A549 (cell line): ENCODE measurements around the gene KHDC4. TPM values are rescaled to one million over a fixed set of nuclear protein-coding genes. Genes with fewer than 3 reads are reported as not detected.
A peak's percentile ranks its signal among the peaks of the same experiment; 100 is the strongest.

Source experiments
- ATAC-seq, 2 experiments: fragments of 200-7000 bp in 1 of 2; fragments of >200 bp in 1 of 2; cut with Nextera tagmentation in 1 of 2; cut with Tn5 transposase in 1 of 2; 3 replicates each; pipeline versions ENCODE4 v1.8.0 to v1.9.1; 2018 to 2020; ENCODE audit warnings: mild to moderate bottlenecking in 1 of 2, moderate library complexity in 1 of 2
- CTCF ChIA-PET: fragments of 300-600 bp; sonication (Branson Sonifier 250); formaldehyde crosslinking; extraction: SDS; loops from one replicate; lab custom pipeline; 2021; ENCODE audit warnings: antibody characterized with exemption, inconsistent platforms; lab: Yijun Ruan, JAX
- POLR2A ChIA-PET: fragments of 350-600 bp; formaldehyde crosslinking; extraction: SDS; loops from one replicate; lab custom pipeline; 2021; ENCODE audit warnings: antibody characterized with exemption, inconsistent platforms; lab: Yijun Ruan, JAX
- DNase-seq, 2 experiments: peaks; one replicate each; pipeline versions ENCODE4 v3.0.0 to v3.0.0-alpha.2; 2011 to 2016; ENCODE audit warnings: low read depth in 1 of 2, low spot score in 1 of 2
- FAIRE-seq: peaks from 2 replicates; lab custom pipeline; 2011; peaks lifted over from hg19 to GRCh38; lab: Jason Lieb, UNC
- H3K27ac ChIP-seq, 2 experiments: fragments of >200 bp; sonication (Bioruptor Twin); formaldehyde crosslinking; 3 replicates each; pipeline ENCODE4 v1.5.1; 2016 to 2017
- H3K4me1 ChIP-seq: fragments of >200 bp; sonication (Bioruptor Twin); formaldehyde crosslinking; 3 replicates; pipeline ENCODE4 v1.6.1; 2016
- H3K4me2 ChIP-seq: fragments of >200 bp; sonication (Bioruptor Twin); formaldehyde crosslinking; 3 replicates; pipeline ENCODE4 v1.6.1; 2016
- H3K4me3 ChIP-seq: fragments of >200 bp; sonication (Bioruptor Twin); formaldehyde crosslinking; 3 replicates; pipeline ENCODE4 v1.5.1; 2016
- H3K9me3 ChIP-seq: fragments of >200 bp; sonication (Bioruptor Twin); formaldehyde crosslinking; 3 replicates; pipeline ENCODE4 v1.6.1; 2016
- BHLHE40 ChIP-seq: IDR thresholded peaks from 2 replicates; pipeline ENCODE4 v1.6.1; 2012; ENCODE audit warnings: low read depth, low read length, inconsistent platforms
- EHMT2 ChIP-seq: fragments of 200-600 bp; sonication (generic); IDR thresholded peaks from 2 replicates; pipeline ENCODE4 v1.6.1; 2016; ENCODE audit warnings: antibody characterized with exemption, low read depth, mild to moderate bottlenecking, moderate library complexity
- EP300 ChIP-seq, 2 experiments: fragments of >200 bp; sonication (Bioruptor Twin); formaldehyde crosslinking; IDR thresholded peaks; 2 replicates in 1 of 2; 3 replicates in 1 of 2; pipeline ENCODE4 v1.6.1; 2016 to 2017
- FOSL2 ChIP-seq, 2 experiments: fragments of 450-650 bp in 1 of 2; fragments of >200 bp in 1 of 2; sonication (Bioruptor Twin) in 1 of 2; formaldehyde crosslinking; IDR thresholded peaks; 2 replicates each; pipeline versions ENCODE4 v1.5.0 to v1.6.1; 2016 to 2020; ENCODE audit warnings: mild to moderate bottlenecking in 1 of 2, moderate library complexity in 1 of 2
- GATA3 ChIP-seq: IDR thresholded peaks from 2 replicates; pipeline ENCODE4 v1.6.1; 2012; ENCODE audit warnings: borderline replicate concordance
- MAFK ChIP-seq: fragments of 450-650 bp; IDR thresholded peaks from 2 replicates; pipeline ENCODE4 v1.6.1; 2014; ENCODE audit not compliant: partially characterized antibody
- MAZ ChIP-seq: fragments of 150-350 bp; IDR thresholded peaks from 2 replicates; pipeline ENCODE4 v1.6.1; 2014; ENCODE audit warnings: antibody characterized with exemption, low read depth, low read length, borderline replicate concordance
- MYC ChIP-seq: IDR thresholded peaks from 2 replicates; pipeline ENCODE4 v1.6.1; 2012; ENCODE audit warnings: mild to moderate bottlenecking, inconsistent platforms, low read length, improper control_type of control experiment, borderline replicate concordance
- NFE2L2 ChIP-seq: fragments of 150-350 bp; conservative IDR thresholded peaks from 2 replicates; pipeline ENCODE4 v1.6.1; 2014; ENCODE audit warnings: low read length
- RAD21 ChIP-seq, 2 experiments: fragments of >200 bp in 1 of 2; sonication (Bioruptor Twin) in 1 of 2; formaldehyde crosslinking in 1 of 2; IDR thresholded peaks in 1 of 2; conservative IDR thresholded peaks in 1 of 2; 2 replicates in 1 of 2; 3 replicates in 1 of 2; pipeline ENCODE4 v1.6.1; 2012 to 2018; ENCODE audit warnings: inconsistent platforms in 1 of 2
- RCOR1 ChIP-seq: fragments of 150-350 bp; IDR thresholded peaks from 2 replicates; pipeline ENCODE4 v1.6.1; 2014; ENCODE audit warnings: antibody characterized with exemption, low read length, low read depth
- SMC3 ChIP-seq: fragments of >200 bp; sonication (Bioruptor Twin); formaldehyde crosslinking; IDR thresholded peaks from 3 replicates; pipeline ENCODE4 v1.6.1; 2018; ENCODE audit warnings: inconsistent platforms
- ZC3H11A ChIP-seq: fragments of 450-650 bp; IDR thresholded peaks from 2 replicates; pipeline ENCODE4 v1.6.1; 2014; ENCODE audit warnings: antibody characterized with exemption, mild to moderate bottlenecking
- WGBS: methylation state at CpG from one replicate; pipeline ENCODE4 v1.1.6; 2017; ENCODE audit errors: missing lambda C conversion rate; 5-methylcytosine and 5-hydroxymethylcytosine counted together
- polyA plus RNA-seq, 4 experiments: library from polyadenylated mRNA; depleted of rRNA in 3 of 4; stranded (reverse); fragments of >200 nt; fragmentation: RNase III in 1 of 4; extraction: RNeasy Plus Mini Kit Qiagen cat#74134 plus additional on column Dnase treatment in 1 of 4; gene quantifications; 2 replicates in 3 of 4; 3 replicates in 1 of 4; pipeline ENCODE4 v1.2.3, GENCODE V29; 2011 to 2017
- TF ChIP-seq, protein P1 (sequence below): fragments of >200 bp; sonication (Bioruptor Twin); formaldehyde crosslinking; IDR thresholded peaks from 3 replicates; pipeline ENCODE4 v1.6.1; 2016
- TF ChIP-seq, protein P2 (sequence below): IDR thresholded peaks from 2 replicates; pipeline ENCODE4 v1.6.1; 2012
- TF ChIP-seq, protein P3 (sequence below): fragments of >200 bp; sonication (Bioruptor Twin); formaldehyde crosslinking; IDR thresholded peaks from 3 replicates; pipeline ENCODE4 v1.5.1; 2016
- TF ChIP-seq, protein P4 (sequence below): fragments of >200 bp; sonication (Bioruptor Twin); formaldehyde crosslinking; IDR thresholded peaks from 2 replicates; pipeline ENCODE4 v1.6.1; 2016
- TF ChIP-seq, protein P5 (sequence below): fragments of 250-450 bp; sonication (Bioruptor Pico); IDR thresholded peaks from 2 replicates; pipeline ENCODE4 v1.5.0; 2020; ENCODE audit warnings: low read depth, mild to moderate bottlenecking, moderate library complexity
- TF ChIP-seq, protein P6 (sequence below): fragments of 450-650 bp; IDR thresholded peaks from 2 replicates; pipeline ENCODE4 v1.6.1; 2014; ENCODE audit warnings: antibody characterized with exemption

Gene KHDC4
- polyA plus RNA-seq, 2 of the 4 experiments (the other 2 are of a cell fraction), result 37.7 to 72.3 TPM

DNA sequence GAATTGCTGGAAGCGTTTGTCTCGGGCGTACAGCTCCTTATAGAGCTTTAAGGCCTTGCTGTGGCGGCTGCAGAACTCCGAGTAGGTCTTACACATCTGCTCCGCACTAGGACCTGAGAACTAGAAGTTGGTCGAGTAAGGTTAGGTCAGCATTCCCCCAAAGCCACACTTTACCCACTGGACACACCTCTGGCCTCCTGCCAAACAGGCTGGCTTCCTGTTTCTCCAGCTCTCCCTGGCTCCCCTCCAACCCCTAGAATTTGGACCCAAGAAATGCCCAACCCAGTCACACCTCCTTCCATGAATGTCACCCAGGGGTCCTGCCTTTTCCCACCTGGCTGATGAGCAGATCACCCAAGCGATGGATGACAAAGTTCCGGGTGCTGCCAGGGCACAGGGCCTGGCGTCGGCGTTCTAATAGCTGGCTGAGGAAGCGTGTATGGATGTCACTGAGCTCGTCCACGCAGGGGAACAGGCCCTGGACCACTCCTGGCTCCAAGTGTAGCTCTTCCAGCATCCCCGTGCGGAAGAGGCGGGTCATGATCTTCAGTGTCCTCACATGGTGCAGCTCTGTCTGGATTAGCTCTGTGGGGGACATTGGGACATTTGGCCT, 28.5 kb upstream of the KHDC4 start (continued):
- TF ChIP-seq, protein P1, sequence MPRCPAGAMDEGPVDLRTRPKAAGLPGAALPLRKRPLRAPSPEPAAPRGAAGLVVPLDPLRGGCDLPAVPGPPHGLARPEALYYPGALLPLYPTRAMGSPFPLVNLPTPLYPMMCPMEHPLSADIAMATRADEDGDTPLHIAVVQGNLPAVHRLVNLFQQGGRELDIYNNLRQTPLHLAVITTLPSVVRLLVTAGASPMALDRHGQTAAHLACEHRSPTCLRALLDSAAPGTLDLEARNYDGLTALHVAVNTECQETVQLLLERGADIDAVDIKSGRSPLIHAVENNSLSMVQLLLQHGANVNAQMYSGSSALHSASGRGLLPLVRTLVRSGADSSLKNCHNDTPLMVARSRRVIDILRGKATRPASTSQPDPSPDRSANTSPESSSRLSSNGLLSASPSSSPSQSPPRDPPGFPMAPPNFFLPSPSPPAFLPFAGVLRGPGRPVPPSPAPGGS, result no peak

DNA sequence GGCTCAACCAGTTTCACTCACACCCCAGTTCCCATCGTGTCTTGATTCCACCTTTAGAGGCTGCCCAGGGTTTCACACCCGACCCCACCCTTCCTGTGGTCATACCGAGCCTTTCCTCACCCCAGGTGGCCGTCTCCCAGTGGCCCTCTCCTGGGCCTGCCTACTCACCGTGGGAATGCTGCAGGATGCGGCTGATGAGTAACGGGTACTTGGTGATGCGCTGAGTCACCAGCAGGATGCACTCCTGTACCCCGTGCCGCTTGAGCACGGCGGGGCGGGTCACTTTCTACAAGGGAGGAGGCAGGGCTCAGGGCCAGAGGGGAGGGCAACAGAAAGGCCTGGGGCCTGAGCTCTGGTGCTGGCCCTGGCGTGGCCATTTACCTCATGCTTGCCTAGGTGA, 27.7 kb upstream of the KHDC4 start:
- ChIA-PET POLR2A (interaction anchor here (0.6 to 1.2 kb wide), 4 partner anchors 14 to 27 kb away, joined by 3 to 9 read pairs (median 5); partner anchors contain the start of gene ARHGEF2), CTCF (interaction anchor here (0.6 to 6.0 kb wide), 19 partner anchors 9 to 238 kb away, joined by 3 to 43 read pairs (median 6); partner anchors contain the start of gene ARHGEF2)
- Histone ChIP-seq H3K4me1 (peaks cover 39% of the 10 kb centered on the region), H3K9me3 (no peaks in the 10 kb centered on the region), H3K27ac (peak overlapping the region; percentile 91 to 95), H3K4me2 (peak overlapping the region; percentile 66), H3K4me3 (peak overlapping the region; percentile 17; the same call in 1 of the 3 replicates)
- DNase-seq, result peak; percentile 96 to 98
- TF ChIP-seq EHMT2, result no peak
- TF ChIP-seq RCOR1, result no peak
- TF ChIP-seq, protein P2, sequence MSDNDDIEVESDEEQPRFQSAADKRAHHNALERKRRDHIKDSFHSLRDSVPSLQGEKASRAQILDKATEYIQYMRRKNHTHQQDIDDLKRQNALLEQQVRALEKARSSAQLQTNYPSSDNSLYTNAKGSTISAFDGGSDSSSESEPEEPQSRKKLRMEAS, result peak; percentile 81
- TF ChIP-seq, protein P3, sequence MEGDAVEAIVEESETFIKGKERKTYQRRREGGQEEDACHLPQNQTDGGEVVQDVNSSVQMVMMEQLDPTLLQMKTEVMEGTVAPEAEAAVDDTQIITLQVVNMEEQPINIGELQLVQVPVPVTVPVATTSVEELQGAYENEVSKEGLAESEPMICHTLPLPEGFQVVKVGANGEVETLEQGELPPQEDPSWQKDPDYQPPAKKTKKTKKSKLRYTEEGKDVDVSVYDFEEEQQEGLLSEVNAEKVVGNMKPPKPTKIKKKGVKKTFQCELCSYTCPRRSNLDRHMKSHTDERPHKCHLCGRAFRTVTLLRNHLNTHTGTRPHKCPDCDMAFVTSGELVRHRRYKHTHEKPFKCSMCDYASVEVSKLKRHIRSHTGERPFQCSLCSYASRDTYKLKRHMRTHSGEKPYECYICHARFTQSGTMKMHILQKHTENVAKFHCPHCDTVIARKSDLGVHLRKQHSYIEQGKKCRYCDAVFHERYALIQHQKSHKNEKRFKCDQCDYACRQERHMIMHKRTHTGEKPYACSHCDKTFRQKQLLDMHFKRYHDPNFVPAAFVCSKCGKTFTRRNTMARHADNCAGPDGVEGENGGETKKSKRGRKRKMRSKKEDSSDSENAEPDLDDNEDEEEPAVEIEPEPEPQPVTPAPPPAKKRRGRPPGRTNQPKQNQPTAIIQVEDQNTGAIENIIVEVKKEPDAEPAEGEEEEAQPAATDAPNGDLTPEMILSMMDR, result peak; percentile 43
- peak; percentile 63 to 69; a peak in 4 of 5 replicates for TF ChIP-seq RAD21 (conservative IDR thresholded peaks at IDR 0.05 in 1 of 2, IDR thresholded peaks at IDR 0.05 in 1 of 2)
- TF ChIP-seq MAZ, result 0 out of 2 replicates have a peak, but pooled peaks have one; percentile 81
- TF ChIP-seq, protein P4, sequence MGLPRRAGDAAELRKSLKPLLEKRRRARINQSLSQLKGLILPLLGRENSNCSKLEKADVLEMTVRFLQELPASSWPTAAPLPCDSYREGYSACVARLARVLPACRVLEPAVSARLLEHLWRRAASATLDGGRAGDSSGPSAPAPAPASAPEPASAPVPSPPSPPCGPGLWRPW, result no peak
- TF ChIP-seq EP300 (IDR thresholded peaks at IDR 0.05), result peak in 1 of 2 experiments; percentile 19; a peak in 1 of 5 replicates
- TF ChIP-seq FOSL2 (IDR thresholded peaks at IDR 0.05), result peak; percentile 53; the same call in 1 of the 2 replicates
- TF ChIP-seq FOSL2 (CRISPR knock-in tag; IDR thresholded peaks at IDR 0.05), result peak; percentile 96
- no peak for TF ChIP-seq ZC3H11A
- TF ChIP-seq, protein P5, sequence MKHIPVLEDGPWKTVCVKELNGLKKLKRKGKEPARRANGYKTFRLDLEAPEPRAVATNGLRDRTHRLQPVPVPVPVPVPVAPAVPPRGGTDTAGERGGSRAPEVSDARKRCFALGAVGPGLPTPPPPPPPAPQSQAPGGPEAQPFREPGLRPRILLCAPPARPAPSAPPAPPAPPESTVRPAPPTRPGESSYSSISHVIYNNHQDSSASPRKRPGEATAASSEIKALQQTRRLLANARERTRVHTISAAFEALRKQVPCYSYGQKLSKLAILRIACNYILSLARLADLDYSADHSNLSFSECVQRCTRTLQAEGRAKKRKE, result 0 out of 2 replicates have a peak, but pooled peaks have one; percentile 41
- peak; percentile 33; the same call in 1 of the 2 replicates for TF ChIP-seq GATA3
- TF ChIP-seq, protein P6, sequence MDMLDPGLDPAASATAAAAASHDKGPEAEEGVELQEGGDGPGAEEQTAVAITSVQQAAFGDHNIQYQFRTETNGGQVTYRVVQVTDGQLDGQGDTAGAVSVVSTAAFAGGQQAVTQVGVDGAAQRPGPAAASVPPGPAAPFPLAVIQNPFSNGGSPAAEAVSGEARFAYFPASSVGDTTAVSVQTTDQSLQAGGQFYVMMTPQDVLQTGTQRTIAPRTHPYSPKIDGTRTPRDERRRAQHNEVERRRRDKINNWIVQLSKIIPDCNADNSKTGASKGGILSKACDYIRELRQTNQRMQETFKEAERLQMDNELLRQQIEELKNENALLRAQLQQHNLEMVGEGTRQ, result peak; percentile 59
- peak; percentile 64 for TF ChIP-seq SMC3
- TF ChIP-seq MYC, result 0 out of 2 replicates have a peak, but pooled peaks have one; percentile 65
- TF ChIP-seq MAFK, result peak; percentile 85
- peak; percentile 41; the same call in 1 of the 2 replicates for TF ChIP-seq NFE2L2
- peak; percentile 54; the same call in 1 of the 2 replicates for TF ChIP-seq BHLHE40
- peak; percentile 97 to 99 for ATAC-seq
- WGBS, result under 1% methylated on average over 14 of the region's 14 CpGs
- FAIRE-seq, result peak; percentile 65
